Prostate gland (tissue), 2 donors: ENCODE measurements around the gene LRRC8E. TPM values are rescaled to one million over a fixed set of nuclear protein-coding genes. Genes with fewer than 3 reads are reported as not detected.

ENCODE experiments used
- DNase-seq: peaks from one replicate; pipeline ENCODE4 v3.0.0-alpha.2; 2019; ENCODE audit warnings: low spot score
- H3K27ac ChIP-seq, 2 donors: fragments of 200-600 bp; sonication (generic); 2 replicates each; pipeline ENCODE4 v1.5.1; 2017 to 2019
- H3K27me3 ChIP-seq: fragments of 200-600 bp; sonication (generic); replicated peaks from 2 replicates; pipeline ENCODE4 v1.5.1; 2019; ENCODE audit not compliant: insufficient read depth
- H3K36me3 ChIP-seq, 2 donors: fragments of 200-600 bp; sonication (generic); 1 replicate in 1 of 2; 2 replicates in 1 of 2; pipeline versions ENCODE4 v1.5.1 to v1.8.1; 2017 to 2019
- H3K4me1 ChIP-seq: fragments of 200-600 bp; sonication (generic); replicated peaks from 2 replicates; pipeline ENCODE4 v1.5.1; 2019
- H3K4me3 ChIP-seq, 2 donors: fragments of 200-600 bp; sonication (generic); 2 replicates each; pipeline ENCODE4 v1.5.1; 2017 to 2019
- H3K9me3 ChIP-seq: fragments of 200-600 bp; sonication (generic); 2 replicates; pipeline ENCODE4 v1.5.1; 2017
- CTCF ChIP-seq, 4 experiments: fragments of 200-600 bp in 2 of 4; fragments of 450-650 bp in 2 of 4; sonication (generic) in 2 of 4; IDR thresholded peaks; 1 replicate in 3 of 4; 2 replicates in 1 of 4; pipeline ENCODE4 v1.5.1; 2016 to 2019; ENCODE audit warnings: antibody characterized with exemption in 4 of 4, mild to moderate bottlenecking in 2 of 4, moderate library complexity in 2 of 4
- POLR2A ChIP-seq: fragments of 450-650 bp; IDR thresholded peaks from one replicate; pipeline ENCODE4 v1.6.1; 2016; ENCODE audit warnings: antibody characterized with exemption, mild to moderate bottlenecking
- POLR2AphosphoS5 ChIP-seq: sonication (generic); formaldehyde crosslinking; IDR thresholded peaks from one replicate; pipeline ENCODE4 v1.6.1; 2017; ENCODE audit warnings: antibody characterized with exemption
- WGBS: methylation state at CpG from one replicate; pipeline ENCODE4 v1.1.5; 2018; 5-methylcytosine and 5-hydroxymethylcytosine counted together
- intact Hi-C: fragments of 100-400 bp; cut with DNase I; formaldehyde crosslinking; loops from one replicate; pipeline ENCODE4 v1.14.2; 2022
- total RNA-seq, 2 donors: library from RNA; depleted of rRNA; stranded (reverse); fragments of >200 nt; gene quantifications; one replicate each; pipeline ENCODE4 v1.1.0, GENCODE V29; 2016

LRRC8E gene
- total RNA-seq, 2 donors from 2014 or later, result 4.8 to 11.7 TPM

- peak; percentile 59 to 81 (median 75) for TF ChIP-seq CTCF (IDR thresholded peaks at IDR 0.05)
- TF ChIP-seq POLR2AphosphoS5, result no peak
- Histone ChIP-seq H3K27me3 (no peaks in the 10 kb centered on the region), H3K4me1 (peaks cover 21% of the 10 kb centered on the region), H3K4me3 (peak overlapping the region; percentile 33 to 55), H3K27ac (peak overlapping the region in 1 of 2 donors; percentile 58), H3K9me3 (no peaks in the 10 kb centered on the region), H3K36me3 (peaks cover 7 to 10% of the 10 kb centered on the region in 2 donors)
- peak; percentile 37 for DNase-seq
- under 1% methylated on average over 42 of the region's 98 CpGs for WGBS
- intact Hi-C loops, result loop anchor here (5.0 kb wide), 1 partner anchor 393 kb away; no protein-coding TSS in a partner anchor
These were observed 37.0 kb downstream of the LRRC8E start for GRCh38 chr19:7925171-7925851.

DNA sequence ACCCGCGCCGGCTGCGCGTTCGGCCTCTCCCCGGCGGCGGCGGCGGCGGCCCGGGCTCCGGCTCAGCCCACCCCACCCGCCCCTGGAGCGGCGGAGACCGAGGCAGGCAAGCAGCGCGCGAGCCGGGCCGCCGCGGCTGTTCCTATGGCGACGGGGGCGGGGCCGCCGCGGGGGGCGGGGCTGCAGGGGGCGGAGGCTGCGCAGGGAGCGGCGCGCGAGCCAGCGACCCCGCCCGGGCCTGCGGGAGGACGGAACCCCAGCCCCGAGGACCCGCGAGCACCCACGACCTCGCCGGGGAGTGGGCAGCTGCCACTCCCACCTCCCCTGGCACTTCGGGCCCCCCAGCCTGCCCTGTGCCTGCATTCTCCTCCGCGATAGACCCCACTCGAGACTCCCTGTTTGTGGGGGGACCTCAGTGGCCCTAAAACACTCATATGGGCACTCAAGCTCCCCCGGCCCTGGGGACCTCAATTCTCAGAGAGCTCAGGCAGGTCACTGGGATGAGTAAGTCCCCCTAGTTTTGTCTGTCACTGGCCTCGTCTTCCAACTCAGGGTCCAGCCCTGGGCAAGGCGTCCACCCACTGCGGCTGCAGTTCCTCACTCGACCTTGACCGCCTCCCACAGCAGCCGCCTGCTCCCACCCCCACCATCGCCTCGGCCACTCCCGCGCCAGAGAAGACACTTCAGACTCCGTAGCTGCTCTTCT is 37.9 kb downstream of the LRRC8E start, which contains the start of gene CTXN1:
Gene CTXN1, minus strand, starts transcription at position 115 of the 706 bp plus-strand sequence. CDS start 597 bp downstream, outside the sequence.
- peak; percentile 69 for DNase-seq
- Histone ChIP-seq H3K4me3 (peak within 1 kb of the TSS; percentile 33 to 55), H3K27ac (peak within 1 kb of the TSS; percentile 55 to 90), H3K4me1 (peaks cover 21% of the 10 kb centered on the region), H3K36me3 (peaks cover 9 to 10% of the 10 kb centered on the region in 2 donors), H3K27me3 (no peaks in the 10 kb centered on the region), H3K9me3 (no peaks in the 10 kb centered on the region)
- WGBS, result 16% methylated on average over 31 of the region's 65 CpGs
- no peak for TF ChIP-seq CTCF (IDR thresholded peaks at IDR 0.05)
- intact Hi-C loops, result loop anchor here (5.0 kb wide), 1 partner anchor 394 kb away; no protein-coding TSS in a partner anchor

- 78% methylated on average over 32 of the region's 32 CpGs for WGBS
- H3K36me3 ChIP-seq, result peaks cover 11 to 18% of the 10 kb centered on the region in 2 donors
- no peak overlapping the region for H3K4me3 ChIP-seq
- TF ChIP-seq POLR2AphosphoS5 (no peak), CTCF (IDR thresholded peaks at IDR 0.05) (no peak), POLR2A (no peak)
- peak overlapping the region; percentile 90 to 92 for H3K27ac ChIP-seq
- intact Hi-C loops, result loop anchor here (5.0 kb wide), 1 partner anchor 395 kb away; no protein-coding TSS in a partner anchor
- H3K27me3 ChIP-seq, result no peaks in the 10 kb centered on the region
- peaks cover 17% of the 10 kb centered on the region for H3K4me1 ChIP-seq
- no peaks in the 10 kb centered on the region for H3K9me3 ChIP-seq
- no peak for DNase-seq
These were observed 38.7 kb downstream of the LRRC8E start for GRCh38 chr19:7926727-7927604.

DNA sequence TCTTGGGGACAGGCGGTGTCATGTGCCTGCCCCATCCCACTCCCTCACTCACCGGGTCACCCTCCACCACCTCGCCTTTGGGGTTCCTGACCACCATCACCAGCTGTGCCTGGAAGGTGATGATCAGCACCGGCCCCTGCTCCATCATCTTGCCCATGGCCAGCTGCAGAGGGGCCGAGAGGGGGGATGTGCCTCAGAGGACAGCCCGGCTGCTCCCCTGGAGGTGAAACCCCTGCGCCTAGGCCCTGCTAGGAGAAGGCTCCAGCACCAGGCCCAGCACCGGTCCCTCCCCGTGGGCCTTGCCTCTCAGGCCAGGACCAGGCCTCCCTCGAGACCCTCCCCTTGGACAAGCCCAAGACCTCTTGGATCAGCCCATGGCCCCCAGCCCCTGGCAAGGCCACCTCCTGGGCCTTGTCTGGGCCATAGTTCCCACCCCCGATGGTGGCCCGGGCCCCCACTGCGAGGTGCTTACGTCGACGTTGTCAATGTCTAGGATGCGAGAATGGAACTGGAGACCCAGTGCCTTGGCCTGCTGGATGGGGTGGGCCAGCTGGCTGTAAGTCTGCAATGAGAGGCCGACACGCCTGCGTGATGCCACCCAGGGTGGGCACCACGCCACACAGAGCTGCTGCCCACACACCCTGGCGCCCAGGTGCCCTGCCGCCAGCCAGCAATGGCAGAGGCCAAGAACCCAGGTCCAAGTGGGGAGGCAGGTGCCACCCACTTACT is 39.5 kb downstream of the LRRC8E start:
- Histone ChIP-seq H3K9me3 (no peaks in the 10 kb centered on the region), H3K27me3 (no peaks in the 10 kb centered on the region), H3K4me3 (no peak overlapping the region), H3K36me3 (peaks cover 13 to 16% of the 10 kb centered on the region in 2 donors), H3K4me1 (peaks cover 17% of the 10 kb centered on the region), H3K27ac (peak overlapping the region; percentile 90 to 92)
- TF ChIP-seq POLR2A (no peak), CTCF (IDR thresholded peaks at IDR 0.05) (no peak), POLR2AphosphoS5 (no peak)
- intact Hi-C loops, result loop anchor here (5.0 kb wide), 1 partner anchor 395 kb away; no protein-coding TSS in a partner anchor
- no peak for DNase-seq
- WGBS, result 67% methylated on average over 21 of the region's 23 CpGs
